OCI-LY7 (cell line): ENCODE measurements around the gene KEL.

ENCODE experiments used
- EZH2phosphoT487 ChIP-seq: fragments of 200-600 bp; sonication (generic); IDR thresholded peaks from 2 replicates; pipeline ENCODE4 v1.6.1; 2018; ENCODE audit warnings: low read depth, borderline replicate concordance, mild to moderate bottlenecking, mixed run types, antibody characterized with exemption, low read length, moderate library complexity, mixed read lengths
- TF ChIP-seq, protein P1 (sequence below): fragments of 200-600 bp; sonication (generic); conservative IDR thresholded peaks from 2 replicates; pipeline ENCODE4 v1.5.1; 2014; ENCODE audit warnings: mild to moderate bottlenecking, antibody characterized with exemption, low read length, moderate library complexity, mixed read lengths

DNA sequence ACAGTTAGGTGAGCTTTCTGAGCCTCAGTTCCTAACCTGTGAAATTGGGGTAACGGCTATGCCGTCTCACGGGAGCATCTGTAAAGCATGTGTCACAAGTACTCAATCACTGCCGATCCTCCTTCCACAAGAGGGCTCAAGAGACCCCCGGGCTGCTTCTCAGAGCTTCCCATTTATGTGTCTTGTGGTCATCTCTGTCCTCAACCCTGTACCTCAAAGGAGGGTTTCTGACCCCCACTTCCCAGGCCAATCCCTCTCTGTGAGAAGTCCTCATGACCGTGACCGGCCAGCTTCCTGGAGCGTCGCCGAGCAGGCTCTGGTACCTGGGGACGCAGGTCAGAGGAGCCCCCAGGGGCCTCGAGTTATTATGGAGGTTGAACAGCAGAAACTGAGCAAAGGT lies 28.1 kb downstream of the KEL start:
- TF ChIP-seq, protein P1, sequence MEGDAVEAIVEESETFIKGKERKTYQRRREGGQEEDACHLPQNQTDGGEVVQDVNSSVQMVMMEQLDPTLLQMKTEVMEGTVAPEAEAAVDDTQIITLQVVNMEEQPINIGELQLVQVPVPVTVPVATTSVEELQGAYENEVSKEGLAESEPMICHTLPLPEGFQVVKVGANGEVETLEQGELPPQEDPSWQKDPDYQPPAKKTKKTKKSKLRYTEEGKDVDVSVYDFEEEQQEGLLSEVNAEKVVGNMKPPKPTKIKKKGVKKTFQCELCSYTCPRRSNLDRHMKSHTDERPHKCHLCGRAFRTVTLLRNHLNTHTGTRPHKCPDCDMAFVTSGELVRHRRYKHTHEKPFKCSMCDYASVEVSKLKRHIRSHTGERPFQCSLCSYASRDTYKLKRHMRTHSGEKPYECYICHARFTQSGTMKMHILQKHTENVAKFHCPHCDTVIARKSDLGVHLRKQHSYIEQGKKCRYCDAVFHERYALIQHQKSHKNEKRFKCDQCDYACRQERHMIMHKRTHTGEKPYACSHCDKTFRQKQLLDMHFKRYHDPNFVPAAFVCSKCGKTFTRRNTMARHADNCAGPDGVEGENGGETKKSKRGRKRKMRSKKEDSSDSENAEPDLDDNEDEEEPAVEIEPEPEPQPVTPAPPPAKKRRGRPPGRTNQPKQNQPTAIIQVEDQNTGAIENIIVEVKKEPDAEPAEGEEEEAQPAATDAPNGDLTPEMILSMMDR = no peak
- TF ChIP-seq EZH2phosphoT487 = no peak
